ENCODE results near the gene ARHGAP12.

DNA sequence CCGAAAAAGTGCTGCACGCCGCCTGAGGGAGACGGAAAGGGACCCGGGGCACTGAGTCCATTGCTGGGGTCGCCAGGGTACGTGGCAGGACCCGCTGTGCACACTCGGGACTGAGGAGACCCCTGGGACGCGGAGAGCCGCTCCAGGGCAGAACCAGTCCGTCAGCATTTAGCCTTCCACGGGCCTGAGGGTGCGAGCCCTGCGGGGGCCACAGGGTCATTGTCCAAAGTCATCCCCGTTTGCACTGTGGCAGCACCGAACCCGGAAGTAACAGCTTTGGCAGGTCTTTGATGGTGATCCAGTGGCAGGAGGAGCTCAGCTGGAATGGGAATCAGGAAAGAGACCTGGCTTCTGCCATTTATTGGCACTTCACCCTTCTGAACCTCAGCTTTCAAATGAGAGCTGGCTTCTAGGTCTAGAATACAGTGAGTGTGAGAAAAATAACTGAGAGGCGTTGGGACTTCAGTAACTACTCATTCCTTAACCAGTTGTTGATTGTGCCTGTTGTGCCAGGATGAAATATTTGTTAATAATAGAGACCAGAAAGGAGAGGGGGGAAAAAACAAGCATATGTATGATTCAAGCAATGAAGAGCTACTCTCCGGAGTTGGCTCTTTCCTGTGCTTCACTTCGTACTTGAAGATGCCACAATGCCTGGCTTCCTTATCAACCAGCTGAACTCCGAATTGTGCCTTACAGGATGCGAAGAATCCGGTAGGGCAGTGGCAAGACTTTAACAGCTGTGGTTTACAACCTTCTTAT lies 811 bp upstream of the ARHGAP12 start:
- no peak for TF ChIP-seq GATA3 (IDR thresholded peaks at IDR 0.05; ENCODE audit: low read depth, low read length)
- no peak for TF ChIP-seq GATA2 (IDR thresholded peaks at IDR 0.05; ENCODE audit: low read depth, low read length)
